Cardiac muscle cell (in vitro differentiated cells and primary cell): ENCODE data around the gene ABTB2. TPM values are rescaled to one million over a fixed set of nuclear protein-coding genes. Genes with fewer than 3 reads are reported as not detected.

Experiments
- DNase-seq, 2 donors: peaks; one replicate each; pipeline versions ENCODE4 v3.0.0 to v3.0.0-alpha.2; 2010 to 2017; ENCODE audit warnings: low read depth in 1 of 2, low spot score in 1 of 2
- H3K27ac ChIP-seq: fragments of 200-600 bp; sonication (generic); 2 replicates; pipeline ENCODE4 v1.5.1; 2016
- H3K27me3 ChIP-seq: fragments of 200-600 bp; sonication (generic); 2 replicates; pipeline ENCODE4 v1.6.0; 2016; ENCODE audit warnings: control low read depth
- H3K36me3 ChIP-seq: fragments of 200-600 bp; sonication (generic); 2 replicates; pipeline ENCODE4 v1.5.1; 2016; ENCODE audit warnings: control low read depth
- H3K4me1 ChIP-seq: fragments of 200-600 bp; sonication (generic); 2 replicates; pipeline ENCODE4 v1.8.1; 2017; ENCODE audit warnings: low read depth, mild to moderate bottlenecking, mixed run types
- H3K4me3 ChIP-seq: fragments of 200-600 bp; sonication (generic); 2 replicates; pipeline ENCODE4 v1.5.1; 2016; ENCODE audit warnings: mild to moderate bottlenecking
- H3K9me3 ChIP-seq: fragments of 200-600 bp; sonication (generic); 2 replicates; pipeline ENCODE4 v1.5.1; 2017; ENCODE audit warnings: low read depth, mild to moderate bottlenecking, control low read depth
- CTCF ChIP-seq: IDR thresholded peaks from 2 replicates; pipeline ENCODE4 v1.5.1; 2012; ENCODE audit warnings: low read depth, mild to moderate bottlenecking, low read length
- polyA plus RNA-seq: library from polyadenylated mRNA; unstranded; fragments of >200 nt; fragmentation: Nextera tagmentation; extraction: Ambion mirVana; gene quantifications from 2 replicates; pipeline ENCODE4 v1.2.1, GENCODE V29; 2016
- total RNA-seq: library from RNA; depleted of rRNA; stranded (reverse); fragments of >200 nt; gene quantifications from 2 replicates; pipeline ENCODE4 v1.2.3, GENCODE V29; 2016

Gene ABTB2
- total and polyA plus RNA-seq, 2 experiments from 2014 or later: 29.0 to 61.3 TPM

- TF ChIP-seq CTCF: no peak
- H3K4me3 ChIP-seq: no peak overlapping the region
- H3K27me3 ChIP-seq: no peaks in the 10 kb centered on the region
- H3K9me3 ChIP-seq: no peaks in the 10 kb centered on the region
- peaks cover 24% of the 10 kb centered on the region for H3K36me3 ChIP-seq
- H3K4me1 ChIP-seq: peaks cover 46% of the 10 kb centered on the region
- peak overlapping the region; percentile 65 for H3K27ac ChIP-seq
- no peak for DNase-seq
These were observed 211.9 kb downstream of the ABTB2 start for GRCh38 chr11:34145847-34146381.

GRCh38 chr11:34145073-34145472 is 212.7 kb downstream of the ABTB2 start:
- H3K36me3 ChIP-seq: peaks cover 29% of the 10 kb centered on the region
- no peak overlapping the region for H3K4me3 ChIP-seq
- no peak for TF ChIP-seq CTCF
- H3K27ac ChIP-seq: peak overlapping the region; percentile 65
- peak in 1 of 2 donors; percentile 20 for DNase-seq
- peaks cover 46% of the 10 kb centered on the region for H3K4me1 ChIP-seq
- no peaks in the 10 kb centered on the region for H3K27me3 ChIP-seq
- H3K9me3 ChIP-seq: no peaks in the 10 kb centered on the region

GRCh38 chr11:34143048-34143447 is 214.8 kb downstream of the ABTB2 start:
- peak overlapping the region; percentile 65 for H3K27ac ChIP-seq
- peaks cover 48% of the 10 kb centered on the region for H3K36me3 ChIP-seq
- H3K27me3 ChIP-seq: no peaks in the 10 kb centered on the region
- no peak overlapping the region for H3K4me3 ChIP-seq
- H3K9me3 ChIP-seq: no peaks in the 10 kb centered on the region
- H3K4me1 ChIP-seq: peaks cover 30% of the 10 kb centered on the region
- peak in 1 of 2 donors; percentile 38 for DNase-seq
- no peak for TF ChIP-seq CTCF

GRCh38 chr11:34140149-34140548 is 217.7 kb downstream of the ABTB2 start:
- Histone ChIP-seq H3K27ac (no peak overlapping the region), H3K27me3 (no peaks in the 10 kb centered on the region), H3K4me3 (no peak overlapping the region), H3K4me1 (peaks cover 27% of the 10 kb centered on the region), H3K9me3 (no peaks in the 10 kb centered on the region), H3K36me3 (peaks cover 58% of the 10 kb centered on the region)
- no peak for DNase-seq
- no peak for TF ChIP-seq CTCF

GRCh38 chr11:34139346-34139745 is 218.5 kb downstream of the ABTB2 start:
- no peak for TF ChIP-seq CTCF
- no peak overlapping the region for H3K27ac ChIP-seq
- H3K27me3 ChIP-seq: no peaks in the 10 kb centered on the region
- H3K36me3 ChIP-seq: peaks cover 58% of the 10 kb centered on the region
- peaks cover 19% of the 10 kb centered on the region for H3K4me1 ChIP-seq
- no peaks in the 10 kb centered on the region for H3K9me3 ChIP-seq
- no peak overlapping the region for H3K4me3 ChIP-seq
- DNase-seq: no peak

- DNase-seq: no peak
- Histone ChIP-seq H3K27me3 (no peaks in the 10 kb centered on the region), H3K4me1 (peaks cover 21% of the 10 kb centered on the region), H3K36me3 (peaks cover 55% of the 10 kb centered on the region), H3K27ac (no peak overlapping the region), H3K4me3 (no peak overlapping the region), H3K9me3 (no peaks in the 10 kb centered on the region)
- no peak for TF ChIP-seq CTCF
These were observed 221.4 kb downstream of the ABTB2 start for GRCh38 chr11:34136420-34136819.
